ENCODE results near the gene LMAN1L.

LMAN1L gene

DNA sequence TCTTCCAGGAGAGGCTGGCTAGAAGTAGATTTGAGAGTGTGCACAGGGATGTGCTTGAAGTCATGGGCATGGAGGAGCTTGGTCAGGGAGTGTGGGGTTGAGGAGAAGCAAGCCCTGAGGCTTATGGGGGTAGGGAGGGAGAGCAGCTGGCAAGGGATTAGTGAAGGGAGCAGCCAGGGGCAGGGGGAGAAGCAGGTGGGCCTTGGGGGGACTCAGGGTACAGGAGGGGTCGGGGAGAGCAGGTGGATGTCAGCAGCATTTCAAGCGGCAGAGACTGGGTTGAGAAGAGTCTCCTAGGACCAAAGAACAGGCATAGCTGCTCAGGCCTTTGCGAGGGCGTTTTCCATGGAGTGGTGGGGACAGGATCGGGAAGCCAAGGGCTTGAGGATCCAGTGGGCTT lies 3.4 kb upstream of the LMAN1L start:
- Histone ChIP-seq H3K27ac (ENCODE audit: low read depth, low read length) (no peak overlapping the region), H3F3A (ENCODE audit: insufficient read depth) (peaks cover 6% of the 10 kb centered on the region; the same call in 1 of the 2 replicates), H3K9ac (ENCODE audit: low read length) (no peak overlapping the region), H4K20me1 (ENCODE audit: low read depth, low read length) (no peaks in the 10 kb centered on the region), H3K4me2 (ENCODE audit: low read depth, low read length, poor library complexity, severe bottlenecking) (no peak overlapping the region), H3K36me3 (ENCODE audit: low read length) (peaks cover 2% of the 10 kb centered on the region; the same call in 1 of the 2 replicates), H3K4me3 (ENCODE audit: insufficient read depth, low read length, poor library complexity, severe bottlenecking) (no peak overlapping the region), H3K79me2 (ENCODE audit: insufficient read depth, low read length) (no peaks in the 10 kb centered on the region), H3K9me2 (replicated peaks; ENCODE audit: insufficient read depth, low read length) (no peaks in the 10 kb centered on the region), H3K27me3 (ENCODE audit: low read length) (no peaks in the 10 kb centered on the region), H3K9me3 (ENCODE audit: insufficient read depth, low read length) (no peaks in the 10 kb centered on the region), H2AFZ (ENCODE audit: low read depth, low read length, severe bottlenecking) (no peak overlapping the region)
- TF ChIP-seq EZH2phosphoT487 (conservative IDR thresholded peaks at IDR 0.05; ENCODE audit: low read length) (no peak), CTCF (IDR thresholded peaks at IDR 0.05; ENCODE audit: insufficient read depth, low read length, poor library complexity, severe bottlenecking) (no peak)

GRCh38 chr15:74809956-74810355 lies 2.7 kb upstream of the LMAN1L start:
- no peaks in the 10 kb centered on the region for H3K27me3 ChIP-seq (ENCODE audit: low read length)
- no peaks in the 10 kb centered on the region for H3K9me2 ChIP-seq (replicated peaks; ENCODE audit: insufficient read depth, low read length)
- no peak overlapping the region for H2AFZ ChIP-seq (ENCODE audit: low read depth, low read length, severe bottlenecking)
- H3K27ac ChIP-seq (ENCODE audit: low read depth, low read length) = no peak overlapping the region
- H3K9me3 ChIP-seq (ENCODE audit: insufficient read depth, low read length) = no peaks in the 10 kb centered on the region
- no peaks in the 10 kb centered on the region for H3K36me3 ChIP-seq (ENCODE audit: low read length)
- H3K79me2 ChIP-seq (ENCODE audit: insufficient read depth, low read length) = no peaks in the 10 kb centered on the region
- no peak for TF ChIP-seq EZH2phosphoT487 (conservative IDR thresholded peaks at IDR 0.05; ENCODE audit: low read length)
- TF ChIP-seq CTCF (IDR thresholded peaks at IDR 0.05; ENCODE audit: insufficient read depth, low read length, poor library complexity, severe bottlenecking) = no peak
- H3K4me3 ChIP-seq (ENCODE audit: insufficient read depth, low read length, poor library complexity, severe bottlenecking) = no peak overlapping the region
- no peak overlapping the region for H3K9ac ChIP-seq (ENCODE audit: low read length)
- H3F3A ChIP-seq (ENCODE audit: insufficient read depth) = 0 out of 2 replicates have a peak, but pooled peaks cover 4% of the 10 kb centered on the region
- H4K20me1 ChIP-seq (ENCODE audit: low read depth, low read length) = no peaks in the 10 kb centered on the region
- no peak overlapping the region for H3K4me2 ChIP-seq (ENCODE audit: low read depth, low read length, poor library complexity, severe bottlenecking)

- no peak overlapping the region for H3K9ac ChIP-seq (ENCODE audit: low read length)
- H3K27ac ChIP-seq (ENCODE audit: low read depth, low read length) = no peak overlapping the region
- no peak for TF ChIP-seq CTCF (IDR thresholded peaks at IDR 0.05; ENCODE audit: insufficient read depth, low read length, poor library complexity, severe bottlenecking)
- H3K4me3 ChIP-seq (ENCODE audit: insufficient read depth, low read length, poor library complexity, severe bottlenecking) = no peak overlapping the region
- no peaks in the 10 kb centered on the region for H3K79me2 ChIP-seq (ENCODE audit: insufficient read depth, low read length)
- no peaks in the 10 kb centered on the region for H3K27me3 ChIP-seq (ENCODE audit: low read length)
- no peak overlapping the region for H3K4me2 ChIP-seq (ENCODE audit: low read depth, low read length, poor library complexity, severe bottlenecking)
- H3K36me3 ChIP-seq (ENCODE audit: low read length) = no peaks in the 10 kb centered on the region
- H3K9me2 ChIP-seq (replicated peaks; ENCODE audit: insufficient read depth, low read length) = no peaks in the 10 kb centered on the region
- no peaks in the 10 kb centered on the region for H3K9me3 ChIP-seq (ENCODE audit: insufficient read depth, low read length)
- no peak overlapping the region for H2AFZ ChIP-seq (ENCODE audit: low read depth, low read length, severe bottlenecking)
- H4K20me1 ChIP-seq (ENCODE audit: low read depth, low read length) = no peaks in the 10 kb centered on the region
- no peaks in the 10 kb centered on the region for H3F3A ChIP-seq (ENCODE audit: insufficient read depth)
These were observed 2.7 kb downstream of the LMAN1L start for GRCh38 chr15:74815121-74815934.

Measured in SU-DHL-6 (cell line).